OCI-LY3 (cell line): ENCODE measurements around the gene MAP1LC3B2.

Source experiments
- H2AFZ ChIP-seq: fragments of 200-600, 300-600 bp; shearing (Covaris generic); 2 replicates; pipeline ENCODE4 v1.6.0; 2014; ENCODE audit warnings: antibody characterized with exemption, low read depth, low read length
- H3K27ac ChIP-seq: fragments of 200-600, 300-600 bp; sonication (generic); 2 replicates; pipeline ENCODE4 v1.5.1; 2014; ENCODE audit warnings: mild to moderate bottlenecking, low read length, moderate library complexity, mixed read lengths
- H3K27me3 ChIP-seq: fragments of 200-600, 300-600 bp; sonication (generic); 2 replicates; pipeline ENCODE4 v1.6.1; 2014; ENCODE audit warnings: low read depth, low read length, mixed read lengths
- H3K36me3 ChIP-seq: fragments of 200-600, 300-600 bp; sonication (generic); replicated peaks from 2 replicates; pipeline ENCODE3; 2014; ENCODE audit warnings: low read depth, low read length, mixed read lengths
- H3K4me1 ChIP-seq: fragments of 300-600, 200-600 bp; sonication (generic); 2 replicates; pipeline ENCODE4 v1.6.1; 2014; ENCODE audit warnings: low read length, mixed read lengths
- H3K4me2 ChIP-seq: fragments of 200-600, 300-600 bp; sonication (generic); 2 replicates; pipeline ENCODE4 v1.6.1; 2014; ENCODE audit warnings: low read length, mixed read lengths
- H3K4me3 ChIP-seq: fragments of 300-600, 200-600 bp; sonication (generic); 2 replicates; pipeline ENCODE4 v1.5.1; 2014; ENCODE audit warnings: antibody characterized with exemption, mild to moderate bottlenecking, low read length, moderate library complexity
- H3K79me2 ChIP-seq: fragments of 300-600, 200-600 bp; shearing (Covaris generic); 2 replicates; pipeline ENCODE4 v1.6.1; 2014; ENCODE audit warnings: mild to moderate bottlenecking, low read length, mixed read lengths
- H3K9ac ChIP-seq: fragments of 300-600, 200-600 bp; shearing (Covaris generic); 2 replicates; pipeline ENCODE4 v1.6.0; 2014; ENCODE audit warnings: mild to moderate bottlenecking, low read length, moderate library complexity
- H3K9me3 ChIP-seq: fragments of 200-600, 300-600 bp; shearing (Covaris generic); 2 replicates; pipeline ENCODE4 v1.6.1; 2014; ENCODE audit warnings: low read length, mixed read lengths; ENCODE audit not compliant: insufficient read depth
- H4K20me1 ChIP-seq: fragments of 200-600, 300-600 bp; sonication (generic); 2 replicates; pipeline ENCODE4 v1.6.1; 2016; ENCODE audit warnings: low read length, mixed read lengths; ENCODE audit not compliant: insufficient read depth
- CTCF ChIP-seq: fragments of 200-600, 300-600 bp; sonication (generic); IDR thresholded peaks from 2 replicates; pipeline ENCODE4 v1.5.1; 2014; ENCODE audit warnings: antibody characterized with exemption, low read length, low read depth
- EZH2phosphoT487 ChIP-seq: fragments of 200-600 bp; shearing (Covaris generic); IDR thresholded peaks from 2 replicates; pipeline ENCODE4 v1.6.1; 2018; ENCODE audit warnings: antibody characterized with exemption, mixed run types, low read depth

MAP1LC3B2 gene

GRCh38 chr12:116610971-116611541 is 51.9 kb downstream of the MAP1LC3B2 start:
- no peak overlapping the region for H3K9ac ChIP-seq
- H3K79me2 ChIP-seq: no peaks in the 10 kb centered on the region
- H2AFZ ChIP-seq: no peak overlapping the region
- H3K4me1 ChIP-seq: peaks cover 6% of the 10 kb centered on the region
- no peaks in the 10 kb centered on the region for H4K20me1 ChIP-seq
- TF ChIP-seq CTCF: no peak
- no peak overlapping the region for H3K4me3 ChIP-seq
- H3K9me3 ChIP-seq: no peaks in the 10 kb centered on the region
- peaks cover 15% of the 10 kb centered on the region for H3K27me3 ChIP-seq
- peak overlapping the region; percentile 12; the same call in 1 of the 2 replicates for H3K4me2 ChIP-seq
- no peaks in the 10 kb centered on the region for H3K36me3 ChIP-seq
- H3K27ac ChIP-seq: no peak overlapping the region

GRCh38 chr12:116612436-116612835 is 53.3 kb downstream of the MAP1LC3B2 start:
- H3K27ac ChIP-seq: no peak overlapping the region
- H4K20me1 ChIP-seq: no peaks in the 10 kb centered on the region
- H3K4me1 ChIP-seq: peaks cover 6% of the 10 kb centered on the region
- H3K27me3 ChIP-seq: peaks cover 11% of the 10 kb centered on the region
- no peaks in the 10 kb centered on the region for H3K36me3 ChIP-seq
- H3K4me3 ChIP-seq: no peak overlapping the region
- no peak overlapping the region for H3K4me2 ChIP-seq
- no peaks in the 10 kb centered on the region for H3K79me2 ChIP-seq
- TF ChIP-seq CTCF: no peak
- no peak for TF ChIP-seq EZH2phosphoT487
- H3K9ac ChIP-seq: no peak overlapping the region
- H2AFZ ChIP-seq: no peak overlapping the region
- H3K9me3 ChIP-seq: no peaks in the 10 kb centered on the region

- no peaks in the 10 kb centered on the region for H4K20me1 ChIP-seq
- H3K9me3 ChIP-seq: no peaks in the 10 kb centered on the region
- H3K4me2 ChIP-seq: no peak overlapping the region
- TF ChIP-seq EZH2phosphoT487 (no peak), CTCF (no peak)
- peaks cover 11% of the 10 kb centered on the region for H3K27me3 ChIP-seq
- no peak overlapping the region for H3K9ac ChIP-seq
- no peak overlapping the region for H3K4me3 ChIP-seq
- H3K36me3 ChIP-seq: no peaks in the 10 kb centered on the region
- H2AFZ ChIP-seq: no peak overlapping the region
- peaks cover 6% of the 10 kb centered on the region for H3K4me1 ChIP-seq
- H3K79me2 ChIP-seq: no peaks in the 10 kb centered on the region
- no peak overlapping the region for H3K27ac ChIP-seq
Measured at GRCh38 chr12:116613256-116613655, 54.1 kb downstream of the MAP1LC3B2 start.

- Histone ChIP-seq H3K4me1 (peaks cover 6% of the 10 kb centered on the region), H3K4me3 (no peak overlapping the region), H3K27me3 (peaks cover 11% of the 10 kb centered on the region), H3K9ac (no peak overlapping the region), H3K27ac (no peak overlapping the region), H3K36me3 (no peaks in the 10 kb centered on the region), H3K9me3 (no peaks in the 10 kb centered on the region), H3K79me2 (no peaks in the 10 kb centered on the region), H2AFZ (no peak overlapping the region), H3K4me2 (no peak overlapping the region), H4K20me1 (no peaks in the 10 kb centered on the region)
- TF ChIP-seq EZH2phosphoT487 (no peak), CTCF (no peak)
Measured at GRCh38 chr12:116614194-116614915, 55.2 kb downstream of the MAP1LC3B2 start.
